Measurements from ENCODE around the gene KLHL36.
"Not testable (repeated sequence)": the region's sequence is repeated elsewhere in the genome, so short reads cannot be mapped to it uniquely, and the experiment has no call there.

KLHL36 gene

GRCh38 chr16:84692451-84693214 is 44.3 kb downstream of the KLHL36 start:
- Histone ChIP-seq H3K4me3 (ENCODE audit: low read length) (no peak overlapping the region), H3K9me3 (ENCODE audit: control insufficient read depth, insufficient read depth, low read length) (no peaks in the 10 kb centered on the region), H3K27me3 (ENCODE audit: control insufficient read depth, insufficient read depth, low read length) (no peaks in the 10 kb centered on the region), H3K27ac (ENCODE audit: low read length) (no peak overlapping the region), H3K36me3 (ENCODE audit: control insufficient read depth, insufficient read depth, low read length) (no peaks in the 10 kb centered on the region), H3K4me1 (ENCODE audit: control insufficient read depth, insufficient read depth, low read length) (no peaks in the 10 kb centered on the region)
- WGBS (ENCODE audit: insufficient coverage, insufficient read length): 100% methylated on average over 1 of the region's 6 CpGs
- no peak for DNase-seq (ENCODE audit: low read depth, low spot score)

- not testable (repeated sequence) for DNase-seq (ENCODE audit: low read depth, low spot score); H3K9me3 ChIP-seq (ENCODE audit: control insufficient read depth, insufficient read depth, low read length); H3K4me1 ChIP-seq (ENCODE audit: control insufficient read depth, insufficient read depth, low read length); H3K36me3 ChIP-seq (ENCODE audit: control insufficient read depth, insufficient read depth, low read length); H3K27me3 ChIP-seq (ENCODE audit: control insufficient read depth, insufficient read depth, low read length); H3K4me3 ChIP-seq (ENCODE audit: low read length); H3K27ac ChIP-seq (ENCODE audit: low read length)
- WGBS (ENCODE audit: insufficient coverage, insufficient read length): no CpG with 5 or more reads among the region's 10 CpGs
Measured at GRCh38 chr16:84693869-84694268, 45.6 kb downstream of the KLHL36 start.

- no peak for DNase-seq (ENCODE audit: low read depth, low spot score)
- Histone ChIP-seq H3K4me3 (ENCODE audit: low read length) (no peak overlapping the region), H3K9me3 (ENCODE audit: control insufficient read depth, insufficient read depth, low read length) (no peaks in the 10 kb centered on the region), H3K27me3 (ENCODE audit: control insufficient read depth, insufficient read depth, low read length) (no peaks in the 10 kb centered on the region), H3K4me1 (ENCODE audit: control insufficient read depth, insufficient read depth, low read length) (no peaks in the 10 kb centered on the region), H3K36me3 (ENCODE audit: control insufficient read depth, insufficient read depth, low read length) (no peaks in the 10 kb centered on the region), H3K27ac (ENCODE audit: low read length) (no peak overlapping the region)
- WGBS (ENCODE audit: insufficient coverage, insufficient read length): no CpG with 5 or more reads among the region's 2 CpGs
Measured at GRCh38 chr16:84694980-84695379, 46.7 kb downstream of the KLHL36 start.

- peak overlapping the region; percentile 33; the same call in 1 of the 2 replicates for H3K4me3 ChIP-seq (ENCODE audit: low read length)
- WGBS (ENCODE audit: insufficient coverage, insufficient read length): no CpG with 5 or more reads among the region's 29 CpGs
- no peak for DNase-seq (ENCODE audit: low read depth, low spot score)
- no peaks in the 10 kb centered on the region for H3K4me1 ChIP-seq (ENCODE audit: control insufficient read depth, insufficient read depth, low read length)
- no peak overlapping the region for H3K27ac ChIP-seq (ENCODE audit: low read length)
- H3K9me3 ChIP-seq (ENCODE audit: control insufficient read depth, insufficient read depth, low read length): no peaks in the 10 kb centered on the region
- H3K36me3 ChIP-seq (ENCODE audit: control insufficient read depth, insufficient read depth, low read length): no peaks in the 10 kb centered on the region
- H3K27me3 ChIP-seq (ENCODE audit: control insufficient read depth, insufficient read depth, low read length): no peaks in the 10 kb centered on the region
Measured at GRCh38 chr16:84699147-84699711, 50.9 kb downstream of the KLHL36 start.

GRCh38 chr16:84699712-84700445 is 51.6 kb downstream of the KLHL36 start, which contains the start of gene USP10:
Gene USP10, plus strand, starts transcription at chr16:84700000. Its CDS starts 91 bp downstream, at chr16:84700091.
- Histone ChIP-seq H3K27ac (ENCODE audit: low read length) (no peak within 1 kb of the TSS), H3K4me1 (ENCODE audit: control insufficient read depth, insufficient read depth, low read length) (no peaks in the 10 kb centered on the region), H3K27me3 (ENCODE audit: control insufficient read depth, insufficient read depth, low read length) (no peaks in the 10 kb centered on the region), H3K4me3 (ENCODE audit: low read length) (peak within 1 kb of the TSS; percentile 84), H3K36me3 (ENCODE audit: control insufficient read depth, insufficient read depth, low read length) (no peaks in the 10 kb centered on the region), H3K9me3 (ENCODE audit: control insufficient read depth, insufficient read depth, low read length) (no peaks in the 10 kb centered on the region)
- peak; percentile 67 for DNase-seq (ENCODE audit: low read depth, low spot score)
- WGBS (ENCODE audit: insufficient coverage, insufficient read length): no CpG with 5 or more reads among the region's 97 CpGs

- WGBS (ENCODE audit: insufficient coverage, insufficient read length): no CpG with 5 or more reads among the region's 28 CpGs
- no peak for DNase-seq (ENCODE audit: low read depth, low spot score)
- no peaks in the 10 kb centered on the region for H3K9me3 ChIP-seq (ENCODE audit: control insufficient read depth, insufficient read depth, low read length)
- peak overlapping the region; percentile 84 for H3K4me3 ChIP-seq (ENCODE audit: low read length)
- H3K36me3 ChIP-seq (ENCODE audit: control insufficient read depth, insufficient read depth, low read length): no peaks in the 10 kb centered on the region
- no peaks in the 10 kb centered on the region for H3K4me1 ChIP-seq (ENCODE audit: control insufficient read depth, insufficient read depth, low read length)
- no peaks in the 10 kb centered on the region for H3K27me3 ChIP-seq (ENCODE audit: control insufficient read depth, insufficient read depth, low read length)
- H3K27ac ChIP-seq (ENCODE audit: low read length): no peak overlapping the region
Measured at GRCh38 chr16:84700446-84701300, 52.4 kb downstream of the KLHL36 start.

- DNase-seq (ENCODE audit: low read depth, low spot score): no peak
- Histone ChIP-seq H3K4me3 (ENCODE audit: low read length) (no peak overlapping the region), H3K27me3 (ENCODE audit: control insufficient read depth, insufficient read depth, low read length) (no peaks in the 10 kb centered on the region), H3K4me1 (ENCODE audit: control insufficient read depth, insufficient read depth, low read length) (no peaks in the 10 kb centered on the region), H3K9me3 (ENCODE audit: control insufficient read depth, insufficient read depth, low read length) (no peaks in the 10 kb centered on the region), H3K36me3 (ENCODE audit: control insufficient read depth, insufficient read depth, low read length) (no peaks in the 10 kb centered on the region), H3K27ac (ENCODE audit: low read length) (no peak overlapping the region)
- no CpG with 5 or more reads among the region's 10 CpGs for WGBS (ENCODE audit: insufficient coverage, insufficient read length)
Measured at GRCh38 chr16:84703681-84704080, 55.4 kb downstream of the KLHL36 start.

GRCh38 chr16:84704253-84704652 is 55.9 kb downstream of the KLHL36 start:
- no peaks in the 10 kb centered on the region for H3K4me1 ChIP-seq (ENCODE audit: control insufficient read depth, insufficient read depth, low read length)
- H3K9me3 ChIP-seq (ENCODE audit: control insufficient read depth, insufficient read depth, low read length): no peaks in the 10 kb centered on the region
- no peak overlapping the region for H3K27ac ChIP-seq (ENCODE audit: low read length)
- no peaks in the 10 kb centered on the region for H3K27me3 ChIP-seq (ENCODE audit: control insufficient read depth, insufficient read depth, low read length)
- no CpG with 5 or more reads among the region's 2 CpGs for WGBS (ENCODE audit: insufficient coverage, insufficient read length)
- no peak for DNase-seq (ENCODE audit: low read depth, low spot score)
- H3K36me3 ChIP-seq (ENCODE audit: control insufficient read depth, insufficient read depth, low read length): no peaks in the 10 kb centered on the region
- H3K4me3 ChIP-seq (ENCODE audit: low read length): no peak overlapping the region

- Histone ChIP-seq H3K27ac (ENCODE audit: low read length) (no peak overlapping the region), H3K27me3 (ENCODE audit: control insufficient read depth, insufficient read depth, low read length) (no peaks in the 10 kb centered on the region), H3K36me3 (ENCODE audit: control insufficient read depth, insufficient read depth, low read length) (no peaks in the 10 kb centered on the region), H3K4me3 (ENCODE audit: low read length) (no peak overlapping the region), H3K9me3 (ENCODE audit: control insufficient read depth, insufficient read depth, low read length) (no peaks in the 10 kb centered on the region), H3K4me1 (ENCODE audit: control insufficient read depth, insufficient read depth, low read length) (no peaks in the 10 kb centered on the region)
- no peak for DNase-seq (ENCODE audit: low read depth, low spot score)
- no CpG with 5 or more reads among the region's 1 CpG for WGBS (ENCODE audit: insufficient coverage, insufficient read length)
Measured at GRCh38 chr16:84706856-84707255, 58.5 kb downstream of the KLHL36 start.

- Histone ChIP-seq H3K4me1 (ENCODE audit: control insufficient read depth, insufficient read depth, low read length) (0 out of 2 replicates have a peak, but pooled peaks cover 3% of the 10 kb centered on the region), H3K27me3 (ENCODE audit: control insufficient read depth, insufficient read depth, low read length) (no peaks in the 10 kb centered on the region), H3K4me3 (ENCODE audit: low read length) (no peak overlapping the region), H3K9me3 (ENCODE audit: control insufficient read depth, insufficient read depth, low read length) (no peaks in the 10 kb centered on the region), H3K27ac (ENCODE audit: low read length) (no peak overlapping the region), H3K36me3 (ENCODE audit: control insufficient read depth, insufficient read depth, low read length) (no peaks in the 10 kb centered on the region)
- no CpG with 5 or more reads among the region's 10 CpGs for WGBS (ENCODE audit: insufficient coverage, insufficient read length)
- DNase-seq (ENCODE audit: low read depth, low spot score): no peak
Measured at GRCh38 chr16:84709609-84710008, 61.3 kb downstream of the KLHL36 start.

All from iPS DF 6.9 (cell line).